ENCODE data around the gene SOBP.

SOBP gene

GRCh38 chr6:107629548-107630129, 139.7 kb downstream of the SOBP start:
- Histone ChIP-seq H3K4me3 (ENCODE audit: insufficient read depth in 1 of 2, low read depth in 1 of 2, low read length in 2 of 2) (no peak overlapping the region), H2BK12ac (ENCODE audit: low read length in 2 of 2) (no peak overlapping the region), H2AFZ (ENCODE audit: low read depth, low read length) (no peak overlapping the region), H3K79me1 (replicated peaks; ENCODE audit: low read length, poor library complexity, severe bottlenecking) (no peaks in the 10 kb centered on the region), H4K8ac (ENCODE audit: low read length) (no peak overlapping the region), H3K14ac (ENCODE audit: low read length in 2 of 2) (no peak overlapping the region), H4K91ac (ENCODE audit: low read length) (no peak overlapping the region), H2BK120ac (ENCODE audit: low read depth, low read length) (no peak overlapping the region), H3K27ac (ENCODE audit: low read length, poor library complexity, severe bottlenecking) (no peak overlapping the region), H3K27me3 (ENCODE audit: control insufficient read depth in 1 of 2, insufficient read depth in 1 of 2, low read length in 2 of 2) (peaks cover 0 to 8% of the 10 kb centered on the region in 2 experiments), H3K23ac (ENCODE audit: low read length in 2 of 2) (no peak overlapping the region), H3K4me1 (ENCODE audit: control insufficient read depth, insufficient read depth, low read depth, low read length) (peaks cover 5% of the 10 kb centered on the region), H2BK15ac (ENCODE audit: low read depth, poor library complexity, severe bottlenecking) (no peak overlapping the region), H2BK5ac (ENCODE audit: low read depth, low read length, poor library complexity, severe bottlenecking) (no peak overlapping the region), H3K9ac (ENCODE audit: low read length) (no peak overlapping the region), H3K4ac (ENCODE audit: low read depth in 1 of 2, low read length in 2 of 2) (no peak overlapping the region), H3K18ac (ENCODE audit: low read depth in 1 of 2, low read length in 2 of 2) (no peak overlapping the region), H3K9me3 (ENCODE audit: control insufficient read depth, low read length) (no peaks in the 10 kb centered on the region), H3K36me3 (ENCODE audit: control insufficient read depth in 1 of 2, insufficient read depth in 2 of 2, low read depth in 1 of 2, low read length in 2 of 2) (peaks cover 0 to under 1% of the 10 kb centered on the region in 2 experiments), H3K4me2 (ENCODE audit: low read length, poor library complexity, severe bottlenecking) (no peak overlapping the region), H2AK5ac (ENCODE audit: low read length, severe bottlenecking) (no peak overlapping the region)
- peak; percentile 20 for DNase-seq
- 91% methylated on average over 6 of the region's 6 CpGs for WGBS

GRCh38 chr6:107630348-107630977, 140.5 kb downstream of the SOBP start:
- Histone ChIP-seq H4K8ac (ENCODE audit: low read length) (no peak overlapping the region), H3K18ac (ENCODE audit: low read depth in 1 of 2, low read length in 2 of 2) (no peak overlapping the region), H3K4ac (ENCODE audit: low read depth in 1 of 2, low read length in 2 of 2) (no peak overlapping the region), H3K27me3 (ENCODE audit: control insufficient read depth in 1 of 2, insufficient read depth in 1 of 2, low read length in 2 of 2) (peaks cover 0 to 12% of the 10 kb centered on the region in 2 experiments), H2AFZ (ENCODE audit: low read depth, low read length) (no peak overlapping the region), H2BK15ac (ENCODE audit: low read depth, poor library complexity, severe bottlenecking) (no peak overlapping the region), H3K14ac (ENCODE audit: low read length in 2 of 2) (no peak overlapping the region), H3K79me1 (replicated peaks; ENCODE audit: low read length, poor library complexity, severe bottlenecking) (no peaks in the 10 kb centered on the region), H3K27ac (ENCODE audit: low read length, poor library complexity, severe bottlenecking) (no peak overlapping the region), H2BK12ac (ENCODE audit: low read length in 2 of 2) (no peak overlapping the region), H3K23ac (ENCODE audit: low read length in 2 of 2) (no peak overlapping the region), H3K4me3 (ENCODE audit: insufficient read depth in 1 of 2, low read depth in 1 of 2, low read length in 2 of 2) (no peak overlapping the region), H4K91ac (ENCODE audit: low read length) (no peak overlapping the region), H2AK5ac (ENCODE audit: low read length, severe bottlenecking) (no peak overlapping the region), H3K4me1 (ENCODE audit: control insufficient read depth, insufficient read depth, low read depth, low read length) (peaks cover 4% of the 10 kb centered on the region), H3K4me2 (ENCODE audit: low read length, poor library complexity, severe bottlenecking) (no peak overlapping the region), H2BK120ac (ENCODE audit: low read depth, low read length) (no peak overlapping the region), H2BK5ac (ENCODE audit: low read depth, low read length, poor library complexity, severe bottlenecking) (no peak overlapping the region), H3K9ac (ENCODE audit: low read length) (no peak overlapping the region), H3K9me3 (ENCODE audit: control insufficient read depth, low read length) (no peaks in the 10 kb centered on the region), H3K36me3 (ENCODE audit: control insufficient read depth in 1 of 2, insufficient read depth in 2 of 2, low read depth in 1 of 2, low read length in 2 of 2) (peaks cover 3 to 4% of the 10 kb centered on the region in 2 experiments)
- DNase-seq = no peak
- WGBS = 87% methylated on average over 1 of the region's 4 CpGs

- Histone ChIP-seq H3K4me3 (ENCODE audit: insufficient read depth in 1 of 2, low read depth in 1 of 2, low read length in 2 of 2) (no peak overlapping the region), H3K27ac (ENCODE audit: low read length, poor library complexity, severe bottlenecking) (no peak overlapping the region), H2BK12ac (ENCODE audit: low read length in 2 of 2) (no peak overlapping the region), H3K36me3 (ENCODE audit: control insufficient read depth in 1 of 2, insufficient read depth in 2 of 2, low read depth in 1 of 2, low read length in 2 of 2) (peaks cover 4 to 22% of the 10 kb centered on the region in 2 experiments), H4K8ac (ENCODE audit: low read length) (no peak overlapping the region), H3K4me2 (ENCODE audit: low read length, poor library complexity, severe bottlenecking) (no peak overlapping the region), H2BK120ac (ENCODE audit: low read depth, low read length) (no peak overlapping the region), H3K27me3 (ENCODE audit: control insufficient read depth in 1 of 2, insufficient read depth in 1 of 2, low read length in 2 of 2) (peaks cover 0 to 23% of the 10 kb centered on the region in 2 experiments), H2AK5ac (ENCODE audit: low read length, severe bottlenecking) (no peak overlapping the region), H4K91ac (ENCODE audit: low read length) (no peak overlapping the region), H3K4ac (ENCODE audit: low read depth in 1 of 2, low read length in 2 of 2) (no peak overlapping the region), H3K14ac (ENCODE audit: low read length in 2 of 2) (no peak overlapping the region), H3K4me1 (ENCODE audit: control insufficient read depth, insufficient read depth, low read depth, low read length) (peaks cover 3% of the 10 kb centered on the region), H3K9ac (ENCODE audit: low read length) (no peak overlapping the region), H3K18ac (ENCODE audit: low read depth in 1 of 2, low read length in 2 of 2) (no peak overlapping the region), H3K79me1 (replicated peaks; ENCODE audit: low read length, poor library complexity, severe bottlenecking) (no peaks in the 10 kb centered on the region), H2AFZ (ENCODE audit: low read depth, low read length) (no peak overlapping the region), H2BK5ac (ENCODE audit: low read depth, low read length, poor library complexity, severe bottlenecking) (no peak overlapping the region), H2BK15ac (ENCODE audit: low read depth, poor library complexity, severe bottlenecking) (no peak overlapping the region), H3K9me3 (ENCODE audit: control insufficient read depth, low read length) (no peaks in the 10 kb centered on the region), H3K23ac (ENCODE audit: low read length in 2 of 2) (no peak overlapping the region)
- no peak for DNase-seq
- WGBS = 100% methylated on average over 1 of the region's 2 CpGs
These were observed 142.6 kb downstream of the SOBP start for GRCh38 chr6:107632381-107633136.

- H3K27ac ChIP-seq (ENCODE audit: low read length, poor library complexity, severe bottlenecking) = no peak overlapping the region
- peaks cover 0 to 23% of the 10 kb centered on the region in 2 experiments for H3K27me3 ChIP-seq (ENCODE audit: control insufficient read depth in 1 of 2, insufficient read depth in 1 of 2, low read length in 2 of 2)
- H3K14ac ChIP-seq (ENCODE audit: low read length in 2 of 2) = no peak overlapping the region
- H3K4me1 ChIP-seq (ENCODE audit: control insufficient read depth, insufficient read depth, low read depth, low read length) = peaks cover 3% of the 10 kb centered on the region
- H4K91ac ChIP-seq (ENCODE audit: low read length) = no peak overlapping the region
- H3K36me3 ChIP-seq (ENCODE audit: control insufficient read depth in 1 of 2, insufficient read depth in 2 of 2, low read depth in 1 of 2, low read length in 2 of 2) = peaks cover 4 to 26% of the 10 kb centered on the region in 2 experiments
- H4K8ac ChIP-seq (ENCODE audit: low read length) = no peak overlapping the region
- no peak overlapping the region for H3K9ac ChIP-seq (ENCODE audit: low read length)
- H2AK5ac ChIP-seq (ENCODE audit: low read length, severe bottlenecking) = no peak overlapping the region
- H2BK5ac ChIP-seq (ENCODE audit: low read depth, low read length, poor library complexity, severe bottlenecking) = no peak overlapping the region
- no peak overlapping the region for H3K4me2 ChIP-seq (ENCODE audit: low read length, poor library complexity, severe bottlenecking)
- no peak overlapping the region for H2BK120ac ChIP-seq (ENCODE audit: low read depth, low read length)
- H2BK12ac ChIP-seq (ENCODE audit: low read length in 2 of 2) = no peak overlapping the region
- H2AFZ ChIP-seq (ENCODE audit: low read depth, low read length) = no peak overlapping the region
- H2BK15ac ChIP-seq (ENCODE audit: low read depth, poor library complexity, severe bottlenecking) = no peak overlapping the region
- no peaks in the 10 kb centered on the region for H3K9me3 ChIP-seq (ENCODE audit: control insufficient read depth, low read length)
- no peaks in the 10 kb centered on the region for H3K79me1 ChIP-seq (replicated peaks; ENCODE audit: low read length, poor library complexity, severe bottlenecking)
- 85% methylated on average over 36 of the region's 39 CpGs for WGBS
- H3K4ac ChIP-seq (ENCODE audit: low read depth in 1 of 2, low read length in 2 of 2) = no peak overlapping the region
- no peak overlapping the region for H3K4me3 ChIP-seq (ENCODE audit: insufficient read depth in 1 of 2, low read depth in 1 of 2, low read length in 2 of 2)
- no peak overlapping the region for H3K18ac ChIP-seq (ENCODE audit: low read depth in 1 of 2, low read length in 2 of 2)
- no peak for DNase-seq
- no peak overlapping the region for H3K23ac ChIP-seq (ENCODE audit: low read length in 2 of 2)
These were observed 143.9 kb downstream of the SOBP start for GRCh38 chr6:107633680-107634323.
